Brain pericyte (primary cell): ENCODE data around the gene FBXO41.

Experiments
- DNase-seq: peaks from one replicate; pipeline ENCODE4 v3.0.0-alpha.2; 2012; ENCODE audit warnings: low read depth, low spot score

Gene FBXO41

GRCh38 chr2:73284296-73285158, at the start of gene FBXO41:
Gene FBXO41 (minus strand): TSS chr2:73284478. CDS start chr2:73269630, 14,848 bp downstream.
- DNase-seq = no peak

GRCh38 chr2:73334045-73334444, 49.8 kb upstream of the FBXO41 start:
- DNase-seq = no peak

- DNase-seq = no peak
Observed at GRCh38 chr2:73333564-73333963, 49.3 kb upstream of the FBXO41 start.

GRCh38 chr2:73324126-73324725, 39.9 kb upstream of the FBXO41 start:
- no peak for DNase-seq

- no peak for DNase-seq
Observed at GRCh38 chr2:73323551-73323950, 39.3 kb upstream of the FBXO41 start.

GRCh38 chr2:73314441-73314840, 30.2 kb upstream of the FBXO41 start:
- DNase-seq = no peak

- no peak for DNase-seq
Observed at GRCh38 chr2:73307720-73308119, 23.4 kb upstream of the FBXO41 start.

GRCh38 chr2:73301636-73302035, 17.4 kb upstream of the FBXO41 start:
- no peak for DNase-seq

GRCh38 chr2:73300926-73301325, 16.6 kb upstream of the FBXO41 start:
- DNase-seq = no peak

GRCh38 chr2:73297586-73297985, 13.3 kb upstream of the FBXO41 start:
- DNase-seq = no peak

- DNase-seq = no peak
Observed at GRCh38 chr2:73297151-73297559, 12.9 kb upstream of the FBXO41 start.

GRCh38 chr2:73295751-73296400, 11.6 kb upstream of the FBXO41 start:
- no peak for DNase-seq

GRCh38 chr2:73294239-73294638, 10.0 kb upstream of the FBXO41 start:
- DNase-seq = no peak

GRCh38 chr2:73293534-73294171, 9.4 kb upstream of the FBXO41 start, which contains the start of gene EGR4:
Gene EGR4 (minus strand): TSS chr2:73293548. CDS start chr2:73293317, 231 bp downstream.
- DNase-seq = no peak

- no peak for DNase-seq
Observed at GRCh38 chr2:73292906-73293533, 8.7 kb upstream of the FBXO41 start.

- DNase-seq = no peak
Observed at GRCh38 chr2:73292316-73292905, 8.1 kb upstream of the FBXO41 start.

GRCh38 chr2:73291461-73292315, 7.4 kb upstream of the FBXO41 start:
- no peak for DNase-seq

GRCh38 chr2:73291093-73291460, 6.8 kb upstream of the FBXO41 start:
- no peak for DNase-seq

- no peak for DNase-seq
Observed at GRCh38 chr2:73290049-73290839, 6.0 kb upstream of the FBXO41 start.
